Limb (tissue), 2 donors: ENCODE results near the gene CNOT3.

Experiments used
- DNase-seq, 2 donors: peaks; one replicate each; pipeline ENCODE4 v3.0.0-alpha.2; 2016; ENCODE audit errors: extremely low spot score in 2 of 2

The CNOT3 gene

DNA sequence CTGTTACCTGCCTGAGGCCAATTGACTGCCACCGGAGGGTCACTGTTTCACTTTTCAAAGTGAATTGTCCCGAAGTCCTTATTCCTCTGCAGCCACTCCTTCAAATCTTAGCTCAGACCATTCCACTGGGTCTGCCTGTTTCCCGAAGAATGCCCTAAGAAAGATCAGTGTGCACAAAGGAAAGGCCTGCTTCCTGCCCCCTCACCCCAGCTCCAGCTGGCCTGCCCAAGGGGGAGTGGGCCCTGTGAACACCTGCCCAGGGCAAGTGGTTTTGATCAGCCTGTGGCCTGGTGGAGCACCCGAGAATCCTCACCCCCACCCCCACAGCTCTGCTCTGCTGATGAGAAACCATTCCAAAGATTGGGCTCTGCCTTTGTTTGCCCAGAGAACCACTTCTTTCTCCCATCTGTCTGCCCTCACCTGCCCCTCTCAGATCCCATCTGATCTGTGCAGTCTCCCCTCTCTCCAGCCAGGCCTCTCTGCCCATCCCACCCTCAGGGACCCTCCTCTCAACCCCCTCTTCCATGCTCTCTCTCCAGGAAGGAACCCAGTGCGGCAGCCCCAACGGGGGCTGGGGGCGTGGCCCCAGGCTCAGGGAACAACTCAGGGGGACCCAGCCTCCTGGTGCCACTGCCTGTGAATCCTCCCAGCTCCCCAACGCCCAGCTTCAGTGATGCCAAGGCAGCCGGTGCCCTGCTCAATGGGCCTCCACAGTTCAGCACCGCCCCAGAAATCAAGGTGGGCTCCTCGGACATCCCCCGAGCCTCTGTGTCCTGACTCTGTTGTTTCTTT is 11.7 kb downstream of the CNOT3 start:
- no peak for DNase-seq

DNA sequence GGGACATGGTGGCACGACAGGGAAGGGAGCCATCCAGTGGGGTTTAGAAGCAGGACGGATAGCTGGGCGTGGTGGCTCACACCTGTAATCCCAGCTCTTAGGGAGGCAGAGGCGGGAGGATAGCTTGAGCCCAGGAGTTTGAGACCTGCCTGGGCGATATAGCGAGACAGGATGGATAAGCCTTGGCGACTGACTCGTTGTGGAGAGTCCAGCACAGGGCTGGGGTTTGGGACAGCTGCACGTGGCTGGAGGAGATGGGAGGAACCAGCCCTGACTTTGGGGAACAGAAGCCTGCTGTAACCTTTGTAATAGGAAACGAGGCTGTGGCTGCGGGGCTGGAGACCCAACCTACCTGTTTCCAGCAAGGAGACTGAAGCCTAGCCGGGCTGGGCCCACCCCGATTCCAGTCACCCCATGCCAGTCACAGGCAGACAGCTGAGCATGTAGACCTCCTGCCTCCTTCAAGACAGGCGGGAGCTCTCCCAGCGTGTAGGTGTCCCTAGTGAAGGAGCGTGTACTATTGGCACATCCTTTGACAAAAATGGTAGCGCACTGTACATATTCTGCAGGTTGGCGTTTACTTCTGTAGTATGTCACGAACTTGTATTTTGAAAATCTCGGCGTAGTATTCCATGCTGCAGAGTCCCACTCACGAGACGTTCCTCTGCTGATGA is 13.9 kb downstream of the CNOT3 start:
- DNase-seq, result no peak

DNA sequence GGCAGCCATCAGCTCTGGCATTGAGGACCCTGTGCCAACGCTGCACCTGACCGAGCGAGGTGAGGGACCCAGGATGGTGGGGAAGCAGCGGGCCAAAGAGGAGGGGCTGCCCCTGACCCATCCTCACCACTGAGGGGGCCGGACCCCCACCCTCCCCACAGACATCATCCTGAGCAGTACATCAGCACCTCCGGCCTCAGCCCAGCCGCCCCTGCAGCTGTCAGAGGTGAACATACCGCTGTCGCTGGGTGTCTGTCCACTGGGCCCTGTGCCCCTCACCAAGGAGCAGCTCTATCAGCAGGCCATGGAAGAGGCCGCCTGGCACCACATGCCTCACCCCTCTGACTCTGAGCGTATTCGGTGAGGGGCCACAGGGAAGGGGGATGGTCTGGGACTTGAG is 14.7 kb downstream of the CNOT3 start:
- DNase-seq, result no peak

DNA sequence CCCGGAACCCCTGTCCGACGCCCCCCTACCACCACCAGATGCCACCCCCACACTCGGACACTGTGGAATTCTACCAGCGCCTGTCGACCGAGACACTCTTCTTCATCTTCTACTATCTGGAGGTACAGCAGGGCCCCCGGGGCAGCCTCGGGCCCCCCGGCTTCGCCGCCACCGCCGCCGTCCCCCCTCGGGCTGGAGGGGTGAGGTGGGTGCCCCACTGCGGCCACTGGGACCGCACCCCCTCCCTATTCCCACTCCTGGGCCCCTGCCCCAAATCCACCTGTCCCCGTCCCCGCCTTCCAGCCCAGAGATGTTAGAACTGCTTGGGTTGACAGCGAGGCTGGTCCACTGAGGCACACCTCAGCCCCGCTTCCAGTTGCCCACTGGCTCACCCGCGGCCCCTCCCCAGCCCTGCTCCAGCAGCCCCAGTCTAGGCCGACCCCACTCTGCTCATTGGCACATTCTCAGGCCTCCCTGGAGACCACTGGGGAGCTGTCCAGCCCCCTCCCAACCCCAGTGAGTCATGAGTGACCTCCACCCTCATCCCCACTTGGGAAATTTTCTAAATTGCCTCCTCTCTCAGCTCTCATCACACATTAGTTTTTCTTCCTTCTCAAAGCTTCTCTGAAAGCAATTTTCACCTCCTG is 15.4 kb downstream of the CNOT3 start:
- DNase-seq, result no peak

GRCh38 chr19:54153731-54154326 is 16.3 kb downstream of the CNOT3 start:
- DNase-seq, result no peak

DNA sequence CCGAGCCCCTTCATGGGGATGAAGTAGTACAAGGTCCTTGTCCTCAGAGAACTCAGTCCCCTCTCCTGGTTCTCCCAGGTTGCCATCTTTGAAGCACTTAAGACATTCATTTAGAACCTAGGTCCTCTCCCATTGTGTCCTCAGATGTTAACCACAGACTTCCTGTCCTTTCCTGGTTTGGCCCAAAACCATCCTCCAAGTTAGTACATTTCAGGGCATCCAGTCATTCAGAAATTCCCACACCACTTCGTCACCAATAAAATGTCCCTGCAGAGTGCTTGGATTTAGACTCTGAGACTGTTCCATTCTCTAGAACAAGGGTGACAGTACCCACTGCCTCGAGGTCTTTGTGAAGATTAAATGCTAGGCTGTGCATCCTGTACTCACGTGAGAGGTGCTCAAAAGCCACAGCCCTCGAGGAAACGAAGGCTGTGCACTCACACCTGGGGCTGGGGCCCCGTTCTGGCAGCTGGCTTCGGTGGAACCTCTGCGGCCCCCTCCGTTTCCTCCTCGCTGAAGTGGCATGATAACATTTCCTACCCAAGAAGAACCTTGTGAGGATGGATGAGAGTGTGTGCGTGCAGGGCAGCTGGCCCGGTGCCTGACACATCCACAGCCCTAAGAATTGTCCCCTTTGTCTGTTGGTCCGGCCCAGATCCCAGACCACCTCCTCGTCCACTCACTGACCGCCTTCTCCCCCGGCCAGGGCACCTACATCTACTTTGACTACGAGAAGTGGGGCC is 17.2 kb downstream of the CNOT3 start:
- DNase-seq, result no peak

- peak in 1 of 2 donors; percentile 46 for DNase-seq
Observed at GRCh38 chr19:54155694-54156093, 18.1 kb downstream of the CNOT3 start.

- DNase-seq, result no peak
Observed at GRCh38 chr19:54156490-54156889, 18.9 kb downstream of the CNOT3 start.

GRCh38 chr19:54156953-54157352 is 19.4 kb downstream of the CNOT3 start:
- no peak for DNase-seq

DNA sequence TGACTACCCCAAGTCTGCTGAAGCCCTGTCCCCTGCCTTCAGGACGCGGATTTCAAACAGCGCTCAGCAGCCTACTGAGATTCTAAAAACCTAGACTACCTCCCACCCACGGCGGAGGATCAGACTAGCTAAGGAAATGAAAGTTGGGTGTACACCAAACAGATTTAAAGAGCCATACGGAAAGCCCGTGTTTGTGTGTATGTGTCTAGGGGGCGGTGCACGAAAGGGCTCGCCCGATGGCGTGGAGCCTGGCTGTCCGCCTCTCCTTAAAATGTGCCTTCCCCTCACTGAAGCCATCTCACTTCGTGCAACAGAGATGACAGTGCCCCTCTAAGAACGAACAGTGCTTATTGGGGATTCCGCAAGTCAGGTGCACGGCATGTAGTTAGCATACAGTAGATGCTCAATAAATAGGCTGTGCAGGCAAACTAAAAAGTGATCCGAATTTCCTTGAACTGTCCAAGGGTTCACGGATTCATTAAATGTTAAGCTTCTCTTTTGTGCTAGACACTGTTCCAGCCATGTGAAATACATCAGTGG is 21.3 kb downstream of the CNOT3 start:
- no peak for DNase-seq

- DNase-seq, result peak; percentile 98 to 100
Observed at GRCh38 chr19:54159352-54160181, 22.0 kb downstream of the CNOT3 start, which contains the start of gene LENG1. TSS of gene LENG1 (minus strand) at chr19:54159721. CDS start at chr19:54159695, 26 bp downstream.

DNA sequence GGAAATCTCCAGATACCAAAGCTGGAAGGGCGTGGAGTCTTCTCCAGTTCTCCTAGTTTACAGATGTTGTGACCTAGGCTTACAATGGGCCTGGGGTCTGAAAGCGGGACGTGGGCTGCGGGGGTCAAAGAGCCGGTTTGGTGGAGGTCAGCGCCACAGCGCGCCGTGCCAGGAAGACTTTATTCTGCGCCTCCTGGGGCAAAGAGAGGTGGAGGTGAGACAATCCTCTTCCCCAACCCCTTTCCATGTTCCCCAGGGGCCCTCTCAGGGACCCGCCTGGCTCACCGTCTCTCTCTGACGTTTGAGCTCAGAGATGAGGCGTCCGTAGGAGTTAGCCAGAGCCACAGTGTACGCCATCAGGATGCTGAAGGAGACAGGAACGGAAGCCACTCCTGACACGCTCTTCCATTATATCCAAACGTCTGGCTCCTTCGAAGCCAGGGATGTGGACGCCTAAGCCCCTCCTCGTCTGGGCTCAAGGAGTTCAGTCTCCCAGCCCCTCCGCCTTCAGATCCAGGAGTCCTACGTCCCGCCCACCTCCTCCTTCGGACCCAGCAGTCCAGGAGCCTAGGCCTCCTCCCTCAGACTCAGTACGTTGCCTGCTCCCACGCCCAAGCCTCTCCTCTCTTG is 22.7 kb downstream of the CNOT3 start:
- DNase-seq, result no peak

- DNase-seq, result no peak
Observed at GRCh38 chr19:54160854-54161253, 23.3 kb downstream of the CNOT3 start.

GRCh38 chr19:54162241-54162805 is 24.8 kb downstream of the CNOT3 start:
- peak in 1 of 2 donors; percentile 79 for DNase-seq

DNA sequence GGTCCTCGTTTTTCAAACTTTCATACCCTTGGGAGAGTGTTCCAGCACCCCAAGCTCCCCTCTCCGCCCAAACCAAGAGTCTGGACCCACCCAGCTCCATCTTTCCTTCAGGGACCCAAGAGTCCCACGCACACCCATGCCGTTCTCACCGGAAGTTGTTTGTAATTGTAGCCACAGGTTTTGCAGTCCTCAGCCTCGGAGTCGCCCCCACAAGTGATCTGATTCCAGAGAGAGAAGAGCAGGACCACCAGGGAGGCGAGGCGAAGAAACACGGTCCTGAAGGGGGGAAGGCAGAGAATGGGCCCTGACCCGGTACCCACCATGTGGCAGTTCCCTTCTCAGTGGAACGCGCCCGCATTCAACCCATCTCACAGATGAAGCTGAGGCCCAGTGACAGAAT is 25.3 kb downstream of the CNOT3 start:
- DNase-seq, result no peak

GRCh38 chr19:54164369-54165068 is 27.0 kb downstream of the CNOT3 start:
- DNase-seq, result peak in 1 of 2 donors; percentile 43

DNA sequence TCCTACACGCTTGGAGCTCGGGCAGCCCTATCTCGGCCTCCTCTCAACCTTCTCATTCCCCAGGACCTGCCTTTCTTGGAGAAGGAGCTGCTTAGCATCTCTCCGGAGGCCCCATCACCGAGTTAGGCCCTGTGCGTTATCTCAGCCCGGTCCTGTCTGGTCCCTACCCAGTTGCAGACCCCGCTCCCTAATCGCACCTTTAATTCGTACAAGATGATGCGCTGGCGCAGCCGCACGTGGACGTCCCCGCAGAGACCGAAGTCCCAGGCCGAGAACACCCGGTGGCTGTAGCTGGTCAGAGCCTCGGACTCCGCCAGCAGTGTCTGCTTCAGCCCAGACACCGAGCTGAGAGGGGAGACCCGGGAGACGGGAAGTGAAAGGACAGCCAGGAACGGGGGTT is 27.7 kb downstream of the CNOT3 start:
- DNase-seq, result no peak

GRCh38 chr19:54168174-54168917 is 30.8 kb downstream of the CNOT3 start:
- DNase-seq, result peak; percentile 80 to 96
